MCF 10A (cell line): ENCODE data around the gene RASSF5. TPM values are rescaled to one million over a fixed set of nuclear protein-coding genes. Genes with fewer than 3 reads are reported as not detected.
A peak's percentile ranks its signal among the peaks of the same experiment; 100 is the strongest.

Experiments
- BruUV-seq: library from RNA; stranded (reverse); fragments of 400-500 nt; replicated peaks from 2 replicates; lab custom pipeline; 2021; lab: Mats Ljungman, UMichigan
- CTCF ChIA-PET: fragments of 300-600 bp; sonication (Branson Sonifier 250); formaldehyde crosslinking; extraction: SDS; loops from one replicate; lab custom pipeline; 2021; ENCODE audit warnings: antibody characterized with exemption, inconsistent platforms; lab: Yijun Ruan, JAX
- POLR2A ChIA-PET: fragments of 300-600, 350-650 bp; sonication (Branson Sonifier 250); formaldehyde crosslinking; extraction: SDS; loops from one replicate; lab custom pipeline; 2020; ENCODE audit warnings: antibody characterized with exemption, inconsistent platforms; lab: Yijun Ruan, JAX
- DNase-seq: peaks from one replicate; pipeline ENCODE4 v3.0.0-alpha.2; 2018; ENCODE audit not compliant: unreplicated experiment
- H3K27ac Mint-ChIP-seq: one replicate; pipeline ENCODE4 v1.8.0; 2022; ENCODE audit warnings: mild to moderate bottlenecking, low read depth, mixed read lengths; ENCODE audit not compliant: unreplicated experiment
- H3K27me3 Mint-ChIP-seq: one replicate; pipeline ENCODE4 v1.8.0; 2022; ENCODE audit warnings: mixed read lengths; ENCODE audit not compliant: insufficient read depth, unreplicated experiment
- H3K36me3 Mint-ChIP-seq: one replicate; pipeline ENCODE4 v1.8.0; 2022; ENCODE audit warnings: mild to moderate bottlenecking, moderate library complexity, mixed read lengths; ENCODE audit not compliant: insufficient read depth, unreplicated experiment
- H3K4me1 Mint-ChIP-seq: one replicate; pipeline ENCODE4 v1.8.0; 2022; ENCODE audit warnings: mixed read lengths; ENCODE audit not compliant: insufficient read depth, unreplicated experiment
- H3K4me3 Mint-ChIP-seq: one replicate; pipeline ENCODE4 v1.8.0; 2022; ENCODE audit warnings: mild to moderate bottlenecking, moderate library complexity, mixed read lengths; ENCODE audit not compliant: unreplicated experiment
- H3K9me3 Mint-ChIP-seq: one replicate; pipeline ENCODE4 v1.8.0; 2022; ENCODE audit warnings: mixed read lengths; ENCODE audit not compliant: unreplicated experiment
- CTCF ChIP-seq: fragments of 200-600 bp; IDR thresholded peaks from one replicate; pipeline ENCODE4 v1.8.0; 2022; ENCODE audit warnings: antibody characterized with exemption, mild to moderate bottlenecking; ENCODE audit not compliant: unreplicated experiment
- intact Hi-C: fragments of 100-400 bp; cut with micrococcal nuclease; formaldehyde crosslinking; loops from 2 replicates; pipeline ENCODE4 v1.14.1; 2022
- total RNA-seq: library from RNA; stranded (reverse); gene quantifications from 2 replicates; pipeline ENCODE4 v1.2.3, GENCODE V29; 2022

Gene RASSF5
- total RNA-seq, 1 experiment from 2014 or later: 8.3 TPM

- no peaks in the 10 kb centered on the region for H3K4me1 Mint-ChIP-seq
- H3K36me3 Mint-ChIP-seq: peaks cover 100% of the 10 kb centered on the region
- TF ChIP-seq CTCF: no peak
- DNase-seq: no peak
- intact Hi-C loops: no loop called here
- ChIA-PET CTCF (interaction anchor here (0.5 to 22.3 kb wide), 6 partner anchors 12 to 135 kb away, joined by 3 to 356 read pairs (median 8); no protein-coding TSS in a partner anchor), POLR2A (no interaction called here)
- no peak overlapping the region for H3K4me3 Mint-ChIP-seq
- no TSS peak for BruUV-seq
- no peaks in the 10 kb centered on the region for H3K27me3 Mint-ChIP-seq
- no peak overlapping the region for H3K27ac Mint-ChIP-seq
- H3K9me3 Mint-ChIP-seq: no peaks in the 10 kb centered on the region
Observed at GRCh38 chr1:206596319-206596666, 89.0 kb downstream of the RASSF5 start.

- H3K9me3 Mint-ChIP-seq: no peaks in the 10 kb centered on the region
- intact Hi-C loops: no loop called here
- H3K4me1 Mint-ChIP-seq: no peaks in the 10 kb centered on the region
- ChIA-PET POLR2A (interaction anchor here (1.1 to 1.6 kb wide), 2 partner anchors 35 to 130 kb away, joined by 4 to 7 read pairs; partner anchors contain the start of genes DYRK3 and IKBKE), CTCF (interaction anchor here (0.7 to 22.3 kb wide), 15 partner anchors 8 to 380 kb away, joined by 3 to 356 read pairs (median 5); partner anchors contain the start of gene EIF2D)
- DNase-seq: no peak
- no TSS peak for BruUV-seq
- no peaks in the 10 kb centered on the region for H3K27me3 Mint-ChIP-seq
- peaks cover 99% of the 10 kb centered on the region for H3K36me3 Mint-ChIP-seq
- TF ChIP-seq CTCF: no peak
- no peak overlapping the region for H3K27ac Mint-ChIP-seq
- no peak overlapping the region for H3K4me3 Mint-ChIP-seq
Observed at GRCh38 chr1:206600527-206600926, 93.2 kb downstream of the RASSF5 start.

- ChIA-PET CTCF (interaction anchor here (0.6 to 22.3 kb wide), 6 partner anchors 10 to 377 kb away, joined by 3 to 356 read pairs (median 4); no protein-coding TSS in a partner anchor), POLR2A (interaction anchor here (0.7 kb wide), 1 partner anchor 27 kb away, joined by 3 read pairs; no protein-coding TSS in a partner anchor)
- intact Hi-C loops: no loop called here
- Mint-ChIP-seq H3K27me3 (no peaks in the 10 kb centered on the region), H3K27ac (no peak overlapping the region), H3K4me3 (no peak overlapping the region), H3K36me3 (peaks cover 98% of the 10 kb centered on the region), H3K4me1 (peaks cover 6% of the 10 kb centered on the region), H3K9me3 (no peaks in the 10 kb centered on the region)
- TF ChIP-seq CTCF: no peak
- no TSS peak for BruUV-seq
- DNase-seq: no peak
Observed at GRCh38 chr1:206604861-206605260, 97.5 kb downstream of the RASSF5 start.

GRCh38 chr1:206606867-206607266 lies 99.5 kb downstream of the RASSF5 start:
- Mint-ChIP-seq H3K4me3 (no peak overlapping the region), H3K27ac (no peak overlapping the region), H3K4me1 (peaks cover 19% of the 10 kb centered on the region), H3K36me3 (peaks cover 86% of the 10 kb centered on the region), H3K9me3 (no peaks in the 10 kb centered on the region), H3K27me3 (no peaks in the 10 kb centered on the region)
- DNase-seq: peak; percentile 67
- intact Hi-C loops: loop anchor here (1.0 kb wide), 1 partner anchor 470 kb away; no protein-coding TSS in a partner anchor
- CTCF ChIA-PET: interaction anchor here (0.6 to 22.3 kb wide), 43 partner anchors 8 to 468 kb away, joined by 3 to 356 read pairs (median 4); partner anchors contain the start of gene DYRK3
- TF ChIP-seq CTCF: peak; percentile 74
- POLR2A ChIA-PET: interaction anchor here (0.9 to 11.7 kb wide), 9 partner anchors 14 to 375 kb away, joined by 3 to 215 read pairs (median 3); partner anchors contain the start of gene DYRK3
- no TSS peak for BruUV-seq
